Panc1 (cell line): Measurements from ENCODE around the gene STAG2.

Experiments used
- CTCF ChIP-seq: fragments of 450-650 bp; IDR thresholded peaks from 2 replicates; pipeline ENCODE4 v1.5.1; 2017; ENCODE audit warnings: mild to moderate bottlenecking
- REST ChIP-seq, 2 experiments: IDR thresholded peaks; 2 replicates each; pipeline ENCODE4 v1.6.1; 2011 to 2012; ENCODE audit warnings: low read depth in 2 of 2, control low read depth in 1 of 2, low read length in 1 of 2, mild to moderate bottlenecking in 1 of 2, moderate library complexity in 1 of 2; ENCODE audit not compliant: insufficient read depth in 1 of 2

GRCh38 chrX:123971982-123972381, 10.5 kb downstream of the STAG2 start:
- TF ChIP-seq CTCF (no peak), REST (IDR thresholded peaks at IDR 0.05; ENCODE audit: insufficient read depth in 1 of 2, low read depth in 2 of 2, low read length in 1 of 2) (no peak)
